AG09309 (cell line): ENCODE measurements around the gene TMOD1.

ENCODE experiments used
- DNase-seq: peaks from one replicate; pipeline ENCODE4 v3.0.0-alpha.2; 2010; ENCODE audit warnings: low read depth
- H3K4me3 ChIP-seq: 2 replicates; pipeline ENCODE4 v1.5.1; 2011; ENCODE audit warnings: mild to moderate bottlenecking, low read depth, low read length, moderate library complexity; ENCODE audit not compliant: control insufficient read depth
- CTCF ChIP-seq: IDR thresholded peaks from 2 replicates; pipeline ENCODE4 v1.5.1; 2011; ENCODE audit warnings: mild to moderate bottlenecking, low read depth, low read length, inconsistent platforms; ENCODE audit not compliant: insufficient read depth, control insufficient read depth; ENCODE audit errors: missing control alignments

The TMOD1 gene

GRCh38 chr9:97534185-97534584, 32.7 kb downstream of the TMOD1 start:
- TF ChIP-seq CTCF, result no peak
- no peak for DNase-seq
- H3K4me3 ChIP-seq, result no peak overlapping the region

- no peak overlapping the region for H3K4me3 ChIP-seq
- no peak for TF ChIP-seq CTCF
- DNase-seq, result no peak
Measured at GRCh38 chr9:97534961-97535594, 33.6 kb downstream of the TMOD1 start.

GRCh38 chr9:97535771-97536170, 34.3 kb downstream of the TMOD1 start:
- no peak for TF ChIP-seq CTCF
- no peak overlapping the region for H3K4me3 ChIP-seq
- DNase-seq, result no peak

GRCh38 chr9:97536480-97536879, 35.0 kb downstream of the TMOD1 start:
- DNase-seq, result no peak
- no peak for TF ChIP-seq CTCF

GRCh38 chr9:97543561-97543960, 42.1 kb downstream of the TMOD1 start:
- no peak for TF ChIP-seq CTCF
- no peak for DNase-seq

More at GRCh38 chr9:97536480-97536879, 35.0 kb downstream of the TMOD1 start:
- H3K4me3 ChIP-seq, result no peak overlapping the region

GRCh38 chr9:97545486-97545885, 44.0 kb downstream of the TMOD1 start:
- TF ChIP-seq CTCF, result no peak
- no peak overlapping the region for H3K4me3 ChIP-seq
- no peak for DNase-seq

More at GRCh38 chr9:97543561-97543960, 42.1 kb downstream of the TMOD1 start:
- H3K4me3 ChIP-seq, result no peak overlapping the region
